ENCODE results near the gene CD300E.

CD300E gene

DNA sequence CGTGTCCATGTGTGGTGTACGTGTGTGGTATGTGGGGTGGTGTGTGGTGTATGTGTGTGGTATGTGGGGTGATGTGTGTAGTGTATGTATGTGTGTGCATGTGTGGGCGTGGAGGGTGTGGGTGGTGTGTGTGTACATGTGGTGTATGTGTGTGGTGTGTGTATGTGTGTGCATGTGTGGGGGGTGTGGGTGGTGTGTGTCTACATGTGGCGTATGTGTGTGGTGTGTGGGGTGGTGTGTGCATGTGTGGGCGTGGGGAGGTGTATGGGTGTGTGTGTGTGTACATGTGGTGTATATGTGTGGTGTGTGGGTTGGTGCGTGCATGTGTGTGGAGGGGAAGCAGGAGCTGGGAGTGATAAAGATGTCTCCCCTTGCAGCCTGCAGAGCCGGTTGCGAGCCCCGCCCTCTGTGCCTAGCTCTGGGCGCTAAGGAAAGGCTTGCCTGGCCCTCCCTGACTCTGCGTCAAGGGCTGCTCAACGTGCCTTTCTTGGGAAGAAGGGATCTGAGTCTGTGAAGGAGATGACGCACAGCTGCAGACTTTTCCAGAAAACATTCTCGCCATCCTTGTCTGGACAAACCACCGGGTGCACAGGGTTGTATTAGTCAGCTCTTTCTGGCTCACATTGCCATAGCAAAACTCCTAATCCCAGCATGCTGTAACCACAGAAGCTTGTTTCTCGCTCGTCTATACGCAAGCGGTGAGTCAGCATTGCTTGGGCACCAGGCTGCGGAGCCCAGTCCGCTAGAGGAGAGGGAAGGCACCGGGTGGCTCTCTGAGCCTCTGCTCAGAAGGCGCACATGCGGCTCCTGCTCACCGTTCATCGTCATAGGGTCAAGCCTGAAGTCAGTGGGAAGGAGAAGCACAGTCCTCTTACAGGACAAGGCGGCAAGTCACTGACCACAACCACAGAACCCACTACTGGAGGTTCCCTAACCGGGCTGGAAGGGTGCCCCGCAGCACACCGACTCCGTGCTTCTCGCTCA, 54.2 kb downstream of the CD300E start:
- in situ Hi-C loops (cut with MboI; ENCODE audit: low sequenced_read_pairs) = no loop called here

DNA sequence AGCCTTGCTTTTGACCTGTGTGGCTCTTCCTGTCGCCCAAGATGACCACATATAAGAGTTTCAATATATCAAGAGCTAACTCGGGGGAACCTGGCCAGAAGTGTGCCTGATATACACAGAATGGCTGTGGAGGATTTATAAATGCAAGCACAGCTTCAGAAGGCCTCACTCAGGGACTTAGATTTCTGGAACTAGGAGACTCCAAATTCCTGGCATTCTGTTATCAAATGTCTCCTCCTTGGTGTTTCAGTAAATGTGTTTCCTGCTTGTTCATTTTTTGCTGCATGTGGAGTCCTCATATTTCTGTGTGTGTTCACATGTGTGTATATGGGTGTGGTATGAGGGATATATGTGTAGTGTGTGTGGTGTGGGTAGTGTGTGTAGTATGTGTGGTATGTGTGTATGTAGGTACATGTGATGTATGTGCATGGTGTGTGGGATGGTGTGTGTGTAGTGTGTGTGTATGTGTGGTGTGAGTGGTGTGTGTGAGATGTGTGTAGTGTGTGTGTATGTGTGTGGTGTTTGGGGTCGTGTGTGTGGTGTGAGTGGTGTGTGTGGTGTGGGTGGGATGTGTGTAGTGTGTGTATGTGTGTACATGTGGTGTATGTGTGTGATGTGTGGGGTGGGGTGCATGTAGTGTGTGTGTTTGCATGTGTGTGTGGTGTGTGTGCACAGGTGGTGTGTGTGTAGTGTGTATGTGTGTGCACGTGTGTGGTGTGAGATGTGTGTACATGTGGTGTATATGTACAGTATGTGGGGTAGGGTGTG, 55.2 kb downstream of the CD300E start:
- in situ Hi-C loops (cut with MboI; ENCODE audit: low sequenced_read_pairs) = no loop called here

DNA sequence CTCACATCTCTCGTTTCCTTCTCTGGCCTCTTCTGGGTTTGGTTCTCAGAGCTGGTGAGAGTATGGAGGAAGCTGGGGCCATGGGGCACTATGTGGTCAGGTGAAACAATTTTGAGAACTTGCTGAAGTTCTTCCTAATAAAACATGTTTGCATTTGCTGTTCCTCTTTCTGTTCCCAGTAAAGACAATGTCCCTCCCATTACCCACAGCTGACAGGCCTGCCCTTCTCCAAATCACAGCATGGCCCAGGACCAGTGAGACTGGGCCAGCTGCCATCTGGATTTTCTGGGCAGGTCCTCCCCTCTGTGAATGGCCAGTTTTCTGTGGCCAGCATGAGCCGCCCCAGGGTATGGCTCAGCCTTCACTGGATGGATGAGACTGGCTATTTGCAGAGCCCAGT, 56.1 kb downstream of the CD300E start, which contains the start of gene CD300H:
Gene CD300H (minus strand): TSS at position 113 of the 400 bp plus-strand sequence.
- in situ Hi-C loops (cut with MboI; ENCODE audit: low sequenced_read_pairs) = no loop called here

DNA sequence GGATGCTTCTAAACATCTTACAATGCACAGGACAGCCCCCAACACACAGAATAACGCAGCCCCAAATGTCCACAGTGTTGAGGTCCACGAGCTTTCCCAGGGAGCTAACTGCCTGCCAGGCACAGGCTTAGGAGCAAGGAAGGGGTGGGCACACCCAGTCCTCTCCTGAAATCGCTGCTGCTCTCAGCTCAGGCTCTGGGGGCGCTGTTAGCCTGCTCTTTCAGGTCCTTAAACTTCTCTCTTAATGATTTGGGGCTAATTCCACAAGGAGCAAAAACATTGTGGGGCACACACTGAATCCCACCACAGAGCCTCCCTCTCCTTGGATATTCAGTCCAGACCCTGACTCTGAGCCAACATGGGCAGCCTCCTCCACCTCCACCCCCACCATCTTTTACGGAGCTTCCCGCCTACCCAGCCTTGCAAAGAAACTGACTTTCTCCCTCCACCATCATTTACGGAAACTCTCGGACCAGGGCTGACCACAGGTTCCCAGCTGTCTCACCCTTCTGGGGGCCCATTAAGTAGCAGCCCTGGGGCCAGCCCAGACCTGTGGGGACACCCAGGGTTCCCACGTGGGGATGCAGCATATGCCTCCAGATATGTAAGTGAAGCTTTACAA, 57.3 kb downstream of the CD300E start:
- in situ Hi-C loops (cut with MboI; ENCODE audit: low sequenced_read_pairs) = no loop called here

DNA sequence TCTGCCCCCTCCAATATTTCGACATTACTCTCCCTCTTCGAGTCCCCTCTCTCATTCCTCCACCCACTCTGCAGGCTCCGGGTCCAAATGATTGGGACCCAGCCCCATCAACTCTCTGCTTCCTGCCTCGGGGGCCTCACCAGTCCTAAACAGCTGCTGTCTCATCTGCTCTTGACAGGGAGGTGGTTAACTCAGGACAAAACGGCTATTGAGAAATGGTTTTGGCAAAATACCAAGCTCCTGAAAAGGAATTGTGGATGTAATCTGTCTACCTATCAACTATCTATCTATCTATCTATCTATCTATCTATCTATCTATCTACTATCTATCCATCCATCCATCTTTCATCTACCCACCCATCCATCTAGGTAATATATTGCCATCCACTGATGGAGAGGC, 58.4 kb downstream of the CD300E start:
- in situ Hi-C loops (cut with MboI; ENCODE audit: low sequenced_read_pairs) = no loop called here

DNA sequence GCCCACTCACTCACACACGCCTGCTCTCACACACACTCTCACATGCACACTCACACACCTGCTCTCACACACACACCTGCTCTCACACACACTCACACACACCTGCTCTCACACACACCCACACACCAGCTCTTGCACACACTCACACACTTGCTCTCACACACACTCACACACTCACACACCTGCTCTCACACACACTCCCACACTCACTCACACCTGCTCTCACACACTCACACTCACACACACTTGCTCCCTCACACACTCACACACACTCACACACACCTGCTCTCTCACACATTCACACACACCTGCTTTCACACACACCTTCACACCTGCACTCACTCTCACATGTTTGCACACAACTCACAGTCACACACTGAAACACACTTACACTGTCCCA, 60.2 kb downstream of the CD300E start:
- in situ Hi-C loops (cut with MboI; ENCODE audit: low sequenced_read_pairs) = no loop called here

DNA sequence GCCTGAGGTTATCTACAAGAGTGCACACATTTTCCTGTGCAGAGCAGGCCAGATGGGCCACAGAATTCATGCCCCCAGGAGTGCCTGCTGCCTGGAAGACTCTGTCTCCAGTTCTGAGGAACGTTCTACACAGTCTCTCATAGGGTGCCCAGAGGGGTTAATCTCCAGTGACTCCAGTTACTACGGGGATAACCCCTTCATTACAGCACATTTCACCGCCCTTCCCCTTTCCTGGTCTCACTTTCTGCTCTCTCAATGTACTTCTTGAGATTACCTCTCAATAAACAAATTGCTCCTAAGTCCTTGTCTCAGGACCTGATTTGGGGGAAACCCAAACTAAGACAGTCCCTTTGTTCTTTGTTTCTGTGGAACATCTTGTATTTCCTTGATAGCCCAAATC, 62.0 kb downstream of the CD300E start:
- in situ Hi-C loops (cut with MboI; ENCODE audit: low sequenced_read_pairs) = no loop called here
